Right atrium auricular region (tissue), 2 donors: ENCODE measurements around the gene ARMC10. TPM values are rescaled to one million over a fixed set of nuclear protein-coding genes. Genes with fewer than 3 reads are reported as not detected.

Experiments used
- DNase-seq: peaks from one replicate; pipeline ENCODE4 v3.0.0-alpha.2; 2019; ENCODE audit warnings: low spot score
- H3K27ac ChIP-seq, 2 donors: fragments of 200-600 bp; sonication (generic); 1 replicate in 1 of 2; 2 replicates in 1 of 2; pipeline ENCODE4 v1.5.1; 2016 to 2019
- H3K27me3 ChIP-seq, 2 donors: fragments of 200-600 bp; sonication (generic); one replicate each; pipeline versions ENCODE4 v1.5.1 to v1.6.0; 2017 to 2019
- H3K36me3 ChIP-seq: fragments of 200-600 bp; sonication (generic); one replicate; pipeline ENCODE4 v1.5.1; 2016
- H3K4me1 ChIP-seq, 2 donors: fragments of 200-600 bp; sonication (generic); one replicate each; pipeline versions ENCODE4 v1.5.1 to v1.6.0; 2017 to 2019
- H3K4me3 ChIP-seq, 2 donors: fragments of 200-600 bp; sonication (generic); 1 replicate in 1 of 2; 2 replicates in 1 of 2; pipeline ENCODE4 v1.5.1; 2017 to 2019; ENCODE audit warnings: mild to moderate bottlenecking in 1 of 2, moderate library complexity in 1 of 2
- H3K9me3 ChIP-seq, 2 donors: fragments of 200-600 bp; sonication (generic); one replicate each; pipeline ENCODE4 v1.5.1; 2019
- total RNA-seq, 2 donors: library from RNA; depleted of rRNA; stranded (reverse); fragments of >200 nt; gene quantifications; one replicate each; pipeline ENCODE4 v1.1.0, GENCODE V29; 2016
- TF ChIP-seq, protein P1 (sequence below), 2 donors: fragments of 200-600 bp; sonication (generic); IDR thresholded peaks; one replicate each; pipeline ENCODE4 v1.5.1; 2019; ENCODE audit warnings: antibody characterized with exemption in 2 of 2

ARMC10 gene
- total RNA-seq, 2 donors from 2014 or later, result 11.6 to 20.2 TPM

DNA sequence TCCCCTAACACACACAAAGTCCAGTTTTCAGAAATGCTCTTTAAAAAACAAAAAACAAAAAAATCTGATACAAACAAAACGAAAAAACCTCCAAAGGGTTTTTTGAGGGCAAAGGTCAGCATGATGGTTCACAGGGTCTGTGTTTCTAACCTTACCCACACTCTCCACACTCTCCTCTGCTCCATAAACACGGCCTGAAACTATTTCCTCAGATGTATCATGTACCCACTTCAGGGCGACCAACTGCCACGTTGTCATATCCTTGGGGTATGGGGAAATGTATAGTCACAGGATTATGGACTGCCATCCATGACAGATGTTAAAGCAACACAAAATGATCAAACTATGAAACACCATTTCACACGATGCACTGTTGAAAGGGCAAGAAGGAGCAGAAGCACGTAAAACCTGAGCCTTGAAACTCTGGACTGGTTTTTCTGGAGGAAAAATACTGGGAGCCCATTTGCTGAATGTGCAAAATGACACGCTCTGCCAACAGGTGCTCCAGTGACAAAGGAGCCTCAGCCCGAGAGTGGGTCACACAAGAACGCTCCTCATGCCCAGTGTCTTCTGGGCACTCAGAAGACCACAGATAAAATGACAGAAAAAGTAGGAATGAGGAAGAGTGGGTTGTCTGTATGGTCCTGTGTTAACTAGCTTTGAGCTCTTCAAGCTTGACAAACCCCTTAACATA is 58.2 kb downstream of the ARMC10 start:
- TF ChIP-seq, protein P1, sequence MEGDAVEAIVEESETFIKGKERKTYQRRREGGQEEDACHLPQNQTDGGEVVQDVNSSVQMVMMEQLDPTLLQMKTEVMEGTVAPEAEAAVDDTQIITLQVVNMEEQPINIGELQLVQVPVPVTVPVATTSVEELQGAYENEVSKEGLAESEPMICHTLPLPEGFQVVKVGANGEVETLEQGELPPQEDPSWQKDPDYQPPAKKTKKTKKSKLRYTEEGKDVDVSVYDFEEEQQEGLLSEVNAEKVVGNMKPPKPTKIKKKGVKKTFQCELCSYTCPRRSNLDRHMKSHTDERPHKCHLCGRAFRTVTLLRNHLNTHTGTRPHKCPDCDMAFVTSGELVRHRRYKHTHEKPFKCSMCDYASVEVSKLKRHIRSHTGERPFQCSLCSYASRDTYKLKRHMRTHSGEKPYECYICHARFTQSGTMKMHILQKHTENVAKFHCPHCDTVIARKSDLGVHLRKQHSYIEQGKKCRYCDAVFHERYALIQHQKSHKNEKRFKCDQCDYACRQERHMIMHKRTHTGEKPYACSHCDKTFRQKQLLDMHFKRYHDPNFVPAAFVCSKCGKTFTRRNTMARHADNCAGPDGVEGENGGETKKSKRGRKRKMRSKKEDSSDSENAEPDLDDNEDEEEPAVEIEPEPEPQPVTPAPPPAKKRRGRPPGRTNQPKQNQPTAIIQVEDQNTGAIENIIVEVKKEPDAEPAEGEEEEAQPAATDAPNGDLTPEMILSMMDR (IDR thresholded peaks at IDR 0.05), result no peak
- H3K36me3 ChIP-seq, result peaks cover 2% of the 10 kb centered on the region
- no peaks in the 10 kb centered on the region for H3K27me3 ChIP-seq
- H3K9me3 ChIP-seq, result no peaks in the 10 kb centered on the region
- DNase-seq, result no peak
- H3K4me3 ChIP-seq, result no peak overlapping the region
- H3K4me1 ChIP-seq, result no peaks in the 10 kb centered on the region
- H3K27ac ChIP-seq, result no peak overlapping the region

DNA sequence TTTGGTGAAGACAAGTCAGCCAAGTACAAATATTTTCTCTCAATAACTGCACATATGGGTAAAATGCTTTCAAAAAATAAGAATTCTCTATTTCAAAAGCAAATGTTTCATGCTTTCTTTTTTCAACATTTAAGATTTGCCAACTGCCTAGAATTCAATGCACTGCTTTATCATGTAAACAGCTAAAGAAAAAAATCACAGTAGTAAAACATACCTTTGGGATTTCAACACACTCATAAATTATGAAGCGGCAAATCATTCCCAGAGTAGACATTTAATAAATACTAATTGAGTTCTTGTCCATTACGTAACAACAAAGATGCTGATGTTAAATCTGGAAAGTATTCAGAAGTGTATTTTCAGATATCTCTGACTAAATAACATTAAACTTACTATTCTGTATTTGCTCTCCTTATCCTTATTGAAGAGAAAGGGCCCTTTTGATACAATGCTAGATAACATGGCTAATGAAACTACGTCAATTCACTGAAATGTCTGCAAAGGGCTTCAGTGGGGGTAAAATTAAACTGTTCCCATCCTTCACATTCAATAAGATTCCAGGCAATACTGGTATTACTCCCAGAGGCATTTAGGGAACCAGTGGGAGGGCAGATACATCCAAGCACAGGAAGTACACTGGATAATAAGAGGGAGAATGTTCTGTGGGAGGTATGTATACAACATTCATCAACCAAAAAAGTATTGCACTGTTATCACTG is 60.1 kb downstream of the ARMC10 start:
- no peaks in the 10 kb centered on the region for H3K27me3 ChIP-seq
- H3K4me3 ChIP-seq, result no peak overlapping the region
- DNase-seq, result no peak
- no peaks in the 10 kb centered on the region for H3K4me1 ChIP-seq
- TF ChIP-seq, protein P1 (IDR thresholded peaks at IDR 0.05), result no peak
- H3K9me3 ChIP-seq, result no peaks in the 10 kb centered on the region
- no peak overlapping the region for H3K27ac ChIP-seq
- no peaks in the 10 kb centered on the region for H3K36me3 ChIP-seq

DNA sequence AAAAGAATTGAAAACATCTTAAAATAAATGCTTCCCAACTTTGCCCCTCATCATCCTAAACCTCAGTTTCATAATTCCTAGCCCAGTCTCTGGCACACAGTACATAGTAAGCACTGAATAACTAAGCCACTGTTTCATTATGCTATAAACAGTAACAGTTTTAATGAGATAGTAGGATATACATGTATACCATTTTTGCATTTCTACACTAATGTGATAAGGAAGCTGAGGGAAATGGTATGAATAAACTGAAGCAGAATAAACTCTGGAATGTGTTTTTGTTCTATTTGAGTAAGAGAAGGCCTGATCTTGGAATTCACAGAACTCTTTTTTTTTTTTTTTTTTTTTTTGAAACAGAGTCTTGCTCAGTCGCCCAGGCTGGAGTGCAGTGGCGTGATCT is 65.1 kb downstream of the ARMC10 start:
- H3K4me3 ChIP-seq, result no peak overlapping the region
- no peaks in the 10 kb centered on the region for H3K36me3 ChIP-seq
- no peaks in the 10 kb centered on the region for H3K27me3 ChIP-seq
- H3K27ac ChIP-seq, result no peak overlapping the region
- no peaks in the 10 kb centered on the region for H3K9me3 ChIP-seq
- TF ChIP-seq, protein P1 (IDR thresholded peaks at IDR 0.05), result no peak
- DNase-seq, result no peak
- no peaks in the 10 kb centered on the region for H3K4me1 ChIP-seq

DNA sequence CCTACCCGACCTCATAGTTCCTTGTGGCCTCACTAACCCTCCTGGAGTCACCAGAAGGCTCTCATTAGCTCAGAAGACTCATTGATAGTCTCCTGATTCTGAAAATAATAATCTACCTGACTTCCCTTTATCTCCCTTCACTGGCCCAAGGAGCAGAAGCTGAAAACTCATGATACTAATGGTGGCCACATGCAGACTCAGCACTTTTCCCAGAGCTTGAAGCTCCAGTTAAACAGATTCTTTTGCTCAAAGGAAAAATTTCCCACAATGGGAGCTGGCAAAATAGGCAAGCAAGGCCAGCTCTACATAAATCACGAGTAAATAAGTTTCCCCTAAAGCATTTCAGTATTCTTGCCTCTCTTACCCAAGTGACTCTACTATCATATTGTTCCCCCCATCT is 65.7 kb downstream of the ARMC10 start:
- H3K4me1 ChIP-seq, result no peaks in the 10 kb centered on the region
- no peaks in the 10 kb centered on the region for H3K36me3 ChIP-seq
- TF ChIP-seq, protein P1 (IDR thresholded peaks at IDR 0.05), result no peak
- DNase-seq, result no peak
- H3K9me3 ChIP-seq, result no peaks in the 10 kb centered on the region
- H3K27me3 ChIP-seq, result no peaks in the 10 kb centered on the region
- H3K4me3 ChIP-seq, result no peak overlapping the region
- H3K27ac ChIP-seq, result no peak overlapping the region

DNA sequence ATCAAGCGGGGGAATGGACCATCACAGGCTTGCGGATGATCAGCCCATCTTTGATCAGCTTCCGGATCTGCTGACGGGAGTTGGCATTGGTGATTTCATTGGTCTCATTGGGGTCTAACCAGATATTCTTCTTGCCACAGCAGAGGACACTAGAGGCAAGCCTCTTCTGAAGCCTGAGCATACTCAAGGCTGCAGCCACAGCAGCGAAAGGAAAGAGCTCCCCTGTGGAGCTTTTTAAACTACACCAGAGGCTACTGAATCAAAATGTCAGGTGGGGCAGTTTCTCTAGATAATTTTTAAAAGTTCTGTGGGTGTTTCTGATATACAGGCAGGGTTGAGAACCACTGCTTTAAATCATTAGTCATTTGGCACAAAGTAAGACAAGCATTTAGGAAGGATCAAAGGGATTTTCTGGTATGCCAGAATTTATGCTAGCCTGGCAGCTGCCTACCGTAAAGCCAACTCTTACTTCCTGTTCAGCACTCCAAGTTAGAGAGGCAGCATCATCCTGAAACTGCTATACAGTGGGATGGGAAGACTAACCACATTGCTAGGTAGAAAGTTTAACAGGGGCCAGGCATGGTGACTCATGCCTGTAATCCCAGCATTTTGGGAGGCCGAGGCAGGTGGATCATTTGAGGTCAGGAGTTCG is 66.9 kb downstream of the ARMC10 start:
- H3K4me3 ChIP-seq, result no peak overlapping the region
- TF ChIP-seq, protein P1 (IDR thresholded peaks at IDR 0.05), result no peak
- H3K4me1 ChIP-seq, result peaks cover 0 to 7% of the 10 kb centered on the region in 2 donors
- DNase-seq, result no peak
- H3K27ac ChIP-seq, result no peak overlapping the region
- H3K9me3 ChIP-seq, result no peaks in the 10 kb centered on the region
- H3K27me3 ChIP-seq, result no peaks in the 10 kb centered on the region
- H3K36me3 ChIP-seq, result no peaks in the 10 kb centered on the region
